H1 (cell line): ENCODE measurements around the gene UBAP2L. TPM values are rescaled to one million over a fixed set of nuclear protein-coding genes. Genes with fewer than 3 reads are reported as not detected.

Experiments
- CEBPB ChIP-seq: IDR thresholded peaks from 2 replicates; pipeline ENCODE4 v1.6.1; 2012; ENCODE audit warnings: low read depth, low read length
- CTBP2 ChIP-seq: IDR thresholded peaks from 2 replicates; pipeline ENCODE4 v1.7.0; 2011; ENCODE audit warnings: borderline replicate concordance, mild to moderate bottlenecking, moderate library complexity, mixed read lengths, low read length; ENCODE audit not compliant: insufficient read depth, insufficient read length
- POLR2A ChIP-seq, 2 experiments: IDR thresholded peaks; 1 replicate in 1 of 2; 2 replicates in 1 of 2; pipeline ENCODE4 v1.6.1; 2011; ENCODE audit warnings: low read depth in 2 of 2, low read length in 2 of 2, mild to moderate bottlenecking in 2 of 2; ENCODE audit errors: control extremely low read depth in 1 of 2
- RBBP5 ChIP-seq: IDR thresholded peaks from 2 replicates; pipeline ENCODE4 v1.7.1; 2012; ENCODE audit warnings: low read depth, mild to moderate bottlenecking, inconsistent platforms, low read length, moderate library complexity, borderline replicate concordance
- RFX5 ChIP-seq: IDR thresholded peaks from 2 replicates; pipeline ENCODE4 v1.6.1; 2011; ENCODE audit warnings: low read depth, low read length, improper control_type of control experiment, borderline replicate concordance
- SIRT6 ChIP-seq: IDR thresholded peaks from one replicate; pipeline ENCODE4 v1.7.1; 2012; ENCODE audit warnings: low read length, inconsistent platforms
- SIX5 ChIP-seq: IDR thresholded peaks from 2 replicates; pipeline ENCODE4 v1.6.1; 2011; ENCODE audit warnings: mild to moderate bottlenecking, low read depth, low read length
- SRF ChIP-seq: IDR thresholded peaks from 2 replicates; pipeline ENCODE4 v1.6.1; 2011; ENCODE audit warnings: mild to moderate bottlenecking, low read depth, low read length, moderate library complexity
- polyA plus RNA-seq, 7 experiments: library from polyadenylated mRNA; depleted of rRNA in 3 of 7; stranded (reverse) in 5 of 7; unstranded in 2 of 7; fragments of >200 nt in 5 of 7; fragments of 200-250 nt in 2 of 7; gene quantifications; 1 replicate in 5 of 7; 2 replicates in 1 of 7; 4 replicates in 1 of 7; pipeline versions ENCODE4 v1.2.1 to v1.2.3, GENCODE V29; 2011 to 2013; ENCODE audit warnings: missing spikeins in 2 of 7, mixed read lengths in 2 of 7
- total RNA-seq: library from RNA; stranded (reverse); fragmentation: NEBNext Ultra II Directional; extraction: Animal tissue kit (Norgen Biotek cat#: 25700); gene quantifications from 2 replicates; pipeline ENCODE4 v1.2.1, GENCODE V29; 2021
- TF ChIP-seq, protein P1 (sequence below): fragments of 300-600 bp; sonication (generic); IDR thresholded peaks from 2 replicates; pipeline ENCODE4 v1.7.1; 2012; ENCODE audit warnings: low read length, moderate library complexity, mild to moderate bottlenecking, inconsistent platforms; ENCODE audit not compliant: insufficient replicate concordance
- TF ChIP-seq, protein P2 (sequence below): IDR thresholded peaks from 2 replicates; pipeline ENCODE4 v1.6.1; 2011; ENCODE audit warnings: low read length, improper control_type of control experiment
- TF ChIP-seq, protein P3 (sequence below): IDR thresholded peaks from 2 replicates; pipeline ENCODE4 v1.6.1; 2012; ENCODE audit warnings: inconsistent platforms

UBAP2L gene
- total and polyA plus RNA-seq, 2 of the 8 experiments (the other 6 are each of a cell fraction or from before 2014, with no cell fraction given), result 254 to 349 TPM

DNA sequence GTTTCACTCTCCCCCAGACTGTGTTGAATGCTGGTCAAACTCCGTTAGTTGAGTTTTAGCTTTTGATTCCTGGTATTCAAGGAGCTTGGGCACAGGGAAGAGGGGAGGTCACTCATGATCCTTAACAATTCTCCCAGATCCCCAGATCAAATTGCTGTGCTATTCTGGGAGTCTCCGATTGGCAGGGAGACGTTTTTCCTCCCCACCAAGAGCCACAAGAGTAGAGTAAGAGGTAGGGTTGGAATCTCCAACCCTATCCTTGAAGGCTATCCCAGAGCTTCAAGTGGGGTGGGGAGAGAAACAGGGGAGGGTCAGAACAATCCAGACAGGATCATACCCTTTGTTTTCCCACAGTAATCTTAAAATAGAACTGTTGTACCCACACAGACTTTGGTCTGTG lies 28.3 kb upstream of the UBAP2L start (continued):
- TF ChIP-seq, protein P1, sequence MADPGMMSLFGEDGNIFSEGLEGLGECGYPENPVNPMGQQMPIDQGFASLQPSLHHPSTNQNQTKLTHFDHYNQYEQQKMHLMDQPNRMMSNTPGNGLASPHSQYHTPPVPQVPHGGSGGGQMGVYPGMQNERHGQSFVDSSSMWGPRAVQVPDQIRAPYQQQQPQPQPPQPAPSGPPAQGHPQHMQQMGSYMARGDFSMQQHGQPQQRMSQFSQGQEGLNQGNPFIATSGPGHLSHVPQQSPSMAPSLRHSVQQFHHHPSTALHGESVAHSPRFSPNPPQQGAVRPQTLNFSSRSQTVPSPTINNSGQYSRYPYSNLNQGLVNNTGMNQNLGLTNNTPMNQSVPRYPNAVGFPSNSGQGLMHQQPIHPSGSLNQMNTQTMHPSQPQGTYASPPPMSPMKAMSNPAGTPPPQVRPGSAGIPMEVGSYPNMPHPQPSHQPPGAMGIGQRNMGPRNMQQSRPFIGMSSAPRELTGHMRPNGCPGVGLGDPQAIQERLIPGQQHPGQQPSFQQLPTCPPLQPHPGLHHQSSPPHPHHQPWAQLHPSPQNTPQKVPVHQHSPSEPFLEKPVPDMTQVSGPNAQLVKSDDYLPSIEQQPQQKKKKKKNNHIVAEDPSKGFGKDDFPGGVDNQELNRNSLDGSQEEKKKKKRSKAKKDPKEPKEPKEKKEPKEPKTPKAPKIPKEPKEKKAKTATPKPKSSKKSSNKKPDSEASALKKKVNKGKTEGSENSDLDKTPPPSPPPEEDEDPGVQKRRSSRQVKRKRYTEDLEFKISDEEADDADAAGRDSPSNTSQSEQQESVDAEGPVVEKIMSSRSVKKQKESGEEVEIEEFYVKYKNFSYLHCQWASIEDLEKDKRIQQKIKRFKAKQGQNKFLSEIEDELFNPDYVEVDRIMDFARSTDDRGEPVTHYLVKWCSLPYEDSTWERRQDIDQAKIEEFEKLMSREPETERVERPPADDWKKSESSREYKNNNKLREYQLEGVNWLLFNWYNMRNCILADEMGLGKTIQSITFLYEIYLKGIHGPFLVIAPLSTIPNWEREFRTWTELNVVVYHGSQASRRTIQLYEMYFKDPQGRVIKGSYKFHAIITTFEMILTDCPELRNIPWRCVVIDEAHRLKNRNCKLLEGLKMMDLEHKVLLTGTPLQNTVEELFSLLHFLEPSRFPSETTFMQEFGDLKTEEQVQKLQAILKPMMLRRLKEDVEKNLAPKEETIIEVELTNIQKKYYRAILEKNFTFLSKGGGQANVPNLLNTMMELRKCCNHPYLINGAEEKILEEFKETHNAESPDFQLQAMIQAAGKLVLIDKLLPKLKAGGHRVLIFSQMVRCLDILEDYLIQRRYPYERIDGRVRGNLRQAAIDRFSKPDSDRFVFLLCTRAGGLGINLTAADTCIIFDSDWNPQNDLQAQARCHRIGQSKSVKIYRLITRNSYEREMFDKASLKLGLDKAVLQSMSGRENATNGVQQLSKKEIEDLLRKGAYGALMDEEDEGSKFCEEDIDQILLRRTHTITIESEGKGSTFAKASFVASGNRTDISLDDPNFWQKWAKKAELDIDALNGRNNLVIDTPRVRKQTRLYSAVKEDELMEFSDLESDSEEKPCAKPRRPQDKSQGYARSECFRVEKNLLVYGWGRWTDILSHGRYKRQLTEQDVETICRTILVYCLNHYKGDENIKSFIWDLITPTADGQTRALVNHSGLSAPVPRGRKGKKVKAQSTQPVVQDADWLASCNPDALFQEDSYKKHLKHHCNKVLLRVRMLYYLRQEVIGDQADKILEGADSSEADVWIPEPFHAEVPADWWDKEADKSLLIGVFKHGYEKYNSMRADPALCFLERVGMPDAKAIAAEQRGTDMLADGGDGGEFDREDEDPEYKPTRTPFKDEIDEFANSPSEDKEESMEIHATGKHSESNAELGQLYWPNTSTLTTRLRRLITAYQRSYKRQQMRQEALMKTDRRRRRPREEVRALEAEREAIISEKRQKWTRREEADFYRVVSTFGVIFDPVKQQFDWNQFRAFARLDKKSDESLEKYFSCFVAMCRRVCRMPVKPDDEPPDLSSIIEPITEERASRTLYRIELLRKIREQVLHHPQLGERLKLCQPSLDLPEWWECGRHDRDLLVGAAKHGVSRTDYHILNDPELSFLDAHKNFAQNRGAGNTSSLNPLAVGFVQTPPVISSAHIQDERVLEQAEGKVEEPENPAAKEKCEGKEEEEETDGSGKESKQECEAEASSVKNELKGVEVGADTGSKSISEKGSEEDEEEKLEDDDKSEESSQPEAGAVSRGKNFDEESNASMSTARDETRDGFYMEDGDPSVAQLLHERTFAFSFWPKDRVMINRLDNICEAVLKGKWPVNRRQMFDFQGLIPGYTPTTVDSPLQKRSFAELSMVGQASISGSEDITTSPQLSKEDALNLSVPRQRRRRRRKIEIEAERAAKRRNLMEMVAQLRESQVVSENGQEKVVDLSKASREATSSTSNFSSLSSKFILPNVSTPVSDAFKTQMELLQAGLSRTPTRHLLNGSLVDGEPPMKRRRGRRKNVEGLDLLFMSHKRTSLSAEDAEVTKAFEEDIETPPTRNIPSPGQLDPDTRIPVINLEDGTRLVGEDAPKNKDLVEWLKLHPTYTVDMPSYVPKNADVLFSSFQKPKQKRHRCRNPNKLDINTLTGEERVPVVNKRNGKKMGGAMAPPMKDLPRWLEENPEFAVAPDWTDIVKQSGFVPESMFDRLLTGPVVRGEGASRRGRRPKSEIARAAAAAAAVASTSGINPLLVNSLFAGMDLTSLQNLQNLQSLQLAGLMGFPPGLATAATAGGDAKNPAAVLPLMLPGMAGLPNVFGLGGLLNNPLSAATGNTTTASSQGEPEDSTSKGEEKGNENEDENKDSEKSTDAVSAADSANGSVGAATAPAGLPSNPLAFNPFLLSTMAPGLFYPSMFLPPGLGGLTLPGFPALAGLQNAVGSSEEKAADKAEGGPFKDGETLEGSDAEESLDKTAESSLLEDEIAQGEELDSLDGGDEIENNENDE, result no peak
- TF ChIP-seq POLR2A (IDR thresholded peaks at IDR 0.05; ENCODE audit: control extremely low read depth in 1 of 2, low read depth in 2 of 2, low read length in 2 of 2) (no peak), SRF (no peak), SIX5 (no peak), SIRT6 (no peak), CTBP2 (no peak), CEBPB (no peak), RFX5 (no peak), RBBP5 (no peak)
- TF ChIP-seq, protein P2, sequence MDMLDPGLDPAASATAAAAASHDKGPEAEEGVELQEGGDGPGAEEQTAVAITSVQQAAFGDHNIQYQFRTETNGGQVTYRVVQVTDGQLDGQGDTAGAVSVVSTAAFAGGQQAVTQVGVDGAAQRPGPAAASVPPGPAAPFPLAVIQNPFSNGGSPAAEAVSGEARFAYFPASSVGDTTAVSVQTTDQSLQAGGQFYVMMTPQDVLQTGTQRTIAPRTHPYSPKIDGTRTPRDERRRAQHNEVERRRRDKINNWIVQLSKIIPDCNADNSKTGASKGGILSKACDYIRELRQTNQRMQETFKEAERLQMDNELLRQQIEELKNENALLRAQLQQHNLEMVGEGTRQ, result no peak
- TF ChIP-seq, protein P3, sequence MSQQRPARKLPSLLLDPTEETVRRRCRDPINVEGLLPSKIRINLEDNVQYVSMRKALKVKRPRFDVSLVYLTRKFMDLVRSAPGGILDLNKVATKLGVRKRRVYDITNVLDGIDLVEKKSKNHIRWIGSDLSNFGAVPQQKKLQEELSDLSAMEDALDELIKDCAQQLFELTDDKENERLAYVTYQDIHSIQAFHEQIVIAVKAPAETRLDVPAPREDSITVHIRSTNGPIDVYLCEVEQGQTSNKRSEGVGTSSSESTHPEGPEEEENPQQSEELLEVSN, result no peak
